ENCODE measurements around the gene ABCG2.

DNA sequence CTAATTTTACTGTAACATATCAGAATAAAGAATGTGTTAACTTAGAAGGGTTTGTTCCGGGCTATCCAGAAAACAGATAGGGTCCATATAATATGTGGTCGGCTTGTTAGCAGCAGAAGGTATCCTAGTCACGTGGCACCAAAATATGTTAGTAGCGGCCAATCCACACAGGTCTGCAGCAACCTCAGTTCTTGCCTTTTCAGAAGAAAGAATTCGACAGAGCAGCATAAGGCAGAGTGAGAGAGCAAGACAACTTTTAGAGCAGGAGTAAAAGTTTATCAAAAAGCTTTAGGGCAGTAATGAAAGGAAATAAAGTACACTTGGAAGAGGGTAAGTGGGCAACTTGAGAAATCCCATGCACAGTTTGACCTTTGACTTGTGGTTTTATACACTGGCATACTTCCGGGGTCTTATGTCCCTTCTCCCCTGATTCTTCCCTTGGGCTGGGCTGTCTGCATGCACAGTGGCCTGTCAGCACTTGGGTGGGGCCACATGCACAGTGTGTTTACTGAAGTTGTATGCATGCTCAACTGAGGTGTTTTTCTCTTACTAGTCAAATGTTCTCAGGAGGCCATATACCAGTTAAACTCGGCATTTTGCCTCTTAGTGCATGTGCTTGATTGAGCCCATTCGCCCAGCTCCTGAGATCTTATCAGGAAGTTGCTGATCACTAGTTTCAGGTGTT lies 37.0 kb upstream of the ABCG2 start:
- TF ChIP-seq POLR2AphosphoS5 (IDR thresholded peaks at IDR 0.05; ENCODE audit: low read depth, low read length) (no peak), REST (IDR thresholded peaks at IDR 0.05; ENCODE audit: insufficient read depth in 1 of 2, low read depth in 2 of 2, low read length in 2 of 2) (no peak), SIN3A (IDR thresholded peaks at IDR 0.05; ENCODE audit: borderline replicate concordance, insufficient read depth, low read length) (no peak)

Measured in PFSK-1 (cell line).